Liver (tissue), 3 donors: ENCODE measurements around the gene STAT1.
A peak's percentile ranks its signal among the peaks of the same experiment; 100 is the strongest.

ENCODE experiments used
- CTCF ChIP-seq: fragments of 150-350 bp; IDR thresholded peaks from 2 replicates; pipeline ENCODE4 v1.5.1; 2017; ENCODE audit warnings: improper control_type of control experiment, low read depth, low read length; ENCODE audit not compliant: missing input control
- GABPA ChIP-seq, 2 donors: IDR thresholded peaks in 1 of 2; conservative IDR thresholded peaks in 1 of 2; 2 replicates each; pipeline ENCODE4 v1.6.1; 2016; ENCODE audit warnings: antibody characterized with exemption in 2 of 2, mild to moderate bottlenecking in 1 of 2, moderate library complexity in 1 of 2
- JUND ChIP-seq, 2 donors: IDR thresholded peaks; 2 replicates each; pipeline ENCODE4 v1.6.1; 2016; ENCODE audit warnings: antibody characterized with exemption in 2 of 2
- RAD21 ChIP-seq, 2 donors: IDR thresholded peaks; 2 replicates each; pipeline ENCODE4 v1.6.1; 2016; ENCODE audit warnings: antibody characterized with exemption in 2 of 2, mild to moderate bottlenecking in 2 of 2
- REST ChIP-seq: IDR thresholded peaks from 2 replicates; pipeline ENCODE4 v1.6.1; 2016; ENCODE audit warnings: antibody characterized with exemption, mild to moderate bottlenecking
- SP1 ChIP-seq: IDR thresholded peaks from 2 replicates; pipeline ENCODE4 v1.6.1; 2018; ENCODE audit warnings: antibody characterized with exemption, mild to moderate bottlenecking
- TAF1 ChIP-seq: conservative IDR thresholded peaks from 2 replicates; pipeline ENCODE4 v1.6.1; 2016; ENCODE audit warnings: antibody characterized with exemption, mild to moderate bottlenecking
- YY1 ChIP-seq: IDR thresholded peaks from 2 replicates; pipeline ENCODE4 v1.6.1; 2016; ENCODE audit warnings: antibody characterized with exemption, mild to moderate bottlenecking
- TF ChIP-seq, protein P1 (sequence below): IDR thresholded peaks from 2 replicates; pipeline ENCODE4 v1.6.1; 2016; ENCODE audit warnings: antibody characterized with exemption
- TF ChIP-seq, protein P2 (sequence below): IDR thresholded peaks from 2 replicates; pipeline ENCODE4 v1.6.1; 2016; ENCODE audit warnings: antibody characterized with exemption
- donor health status: healthy.
- donor health status: healthy.

GRCh38 chr2:190979906-190980629, 33.9 kb downstream of the STAT1 start:
- TF ChIP-seq CTCF (no peak), GABPA (IDR thresholded peaks at IDR 0.05 in 1 of 2, conservative IDR thresholded peaks at IDR 0.05 in 1 of 2) (no peak), YY1 (no peak), SP1 (peak; percentile 40), RAD21 (IDR thresholded peaks at IDR 0.05) (peak in 1 of 2 donors; percentile 17), TAF1 (no peak), REST (peak; percentile 76), JUND (IDR thresholded peaks at IDR 0.05) (no peak)
- TF ChIP-seq, protein P1, sequence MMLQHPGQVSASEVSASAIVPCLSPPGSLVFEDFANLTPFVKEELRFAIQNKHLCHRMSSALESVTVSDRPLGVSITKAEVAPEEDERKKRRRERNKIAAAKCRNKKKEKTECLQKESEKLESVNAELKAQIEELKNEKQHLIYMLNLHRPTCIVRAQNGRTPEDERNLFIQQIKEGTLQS, result no peak
- TF ChIP-seq, protein P2, sequence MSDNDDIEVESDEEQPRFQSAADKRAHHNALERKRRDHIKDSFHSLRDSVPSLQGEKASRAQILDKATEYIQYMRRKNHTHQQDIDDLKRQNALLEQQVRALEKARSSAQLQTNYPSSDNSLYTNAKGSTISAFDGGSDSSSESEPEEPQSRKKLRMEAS, result no peak
